Spleen (tissue), 7 donors: ENCODE measurements around the gene CPA2.

ENCODE experiments used
- CTCF ChIP-seq, 11 experiments: fragments of 200-600 bp in 7 of 11; fragments of 450-650 bp in 4 of 11; sonication (generic) in 4 of 11; IDR thresholded peaks in 8 of 11; conservative IDR thresholded peaks in 3 of 11; 1 replicate in 7 of 11; 2 replicates in 4 of 11; pipeline versions ENCODE4 v1.4.0 to v1.8.0; 2016 to 2021; ENCODE audit warnings: antibody characterized with exemption in 11 of 11, inconsistent platforms in 4 of 11, mild to moderate bottlenecking in 1 of 11
- POLR2A ChIP-seq, 3 donors: fragments of 450-650 bp; IDR thresholded peaks; one replicate each; pipeline ENCODE4 v1.5.1; 2017; ENCODE audit warnings: antibody characterized with exemption in 3 of 3, mild to moderate bottlenecking in 1 of 3
- donor health status: DM: no; HTN: no; CAD: no; lungs with moderate emphysema.
- donor health status: DM: no; HTN: no; CAD: no.
- donor health status: DM: no; HTN: no; CAD: no.

GRCh38 chr7:130302649-130303048 lies 36.0 kb downstream of the CPA2 start:
- TF ChIP-seq CTCF (IDR thresholded peaks at IDR 0.05 in 8 of 11, conservative IDR thresholded peaks at IDR 0.05 in 3 of 11) = no peak
- no peak for TF ChIP-seq POLR2A (IDR thresholded peaks at IDR 0.05)
